GM19397 (cell line): ENCODE results near the gene COX14.

ENCODE experiments used
- ATAC-seq: cut with Tn5 transposase; IDR thresholded peaks from one replicate; pipeline ENCODE4 v1.9.1; 2021; ENCODE audit warnings: mild to moderate bottlenecking, moderate library complexity; ENCODE audit not compliant: unreplicated experiment

Gene COX14

GRCh38 chr12:50084775-50085614 is 27.0 kb upstream of the COX14 start, which contains the start of gene SMARCD1:
Gene SMARCD1 (plus strand): TSS chr12:50085342. CDS start chr12:50085370, 28 bp downstream.
- ATAC-seq: peak; percentile 93

GRCh38 chr12:50085615-50086072 is 26.4 kb upstream of the COX14 start:
- no peak for ATAC-seq

GRCh38 chr12:50086148-50086547 is 25.9 kb upstream of the COX14 start:
- ATAC-seq: no peak

GRCh38 chr12:50087151-50087550 is 24.9 kb upstream of the COX14 start:
- no peak for ATAC-seq

GRCh38 chr12:50087995-50088394 is 24.0 kb upstream of the COX14 start:
- ATAC-seq: no peak

- no peak for ATAC-seq
Observed at GRCh38 chr12:50088577-50089335, 23.3 kb upstream of the COX14 start.

GRCh38 chr12:50089730-50090129 is 22.3 kb upstream of the COX14 start:
- ATAC-seq: no peak

- no peak for ATAC-seq
Observed at GRCh38 chr12:50090391-50090790, 21.6 kb upstream of the COX14 start.

- no peak for ATAC-seq
Observed at GRCh38 chr12:50097952-50098351, 14.1 kb upstream of the COX14 start.

- no peak for ATAC-seq
Observed at GRCh38 chr12:50099302-50100008, 12.6 kb upstream of the COX14 start.

- ATAC-seq: no peak
Observed at GRCh38 chr12:50100561-50100960, 11.5 kb upstream of the COX14 start.

GRCh38 chr12:50101663-50102062 is 10.4 kb upstream of the COX14 start:
- no peak for ATAC-seq

- ATAC-seq: no peak
Observed at GRCh38 chr12:50102131-50102531, 9.9 kb upstream of the COX14 start.

- no peak for ATAC-seq
Observed at GRCh38 chr12:50102646-50103309, 9.3 kb upstream of the COX14 start.

GRCh38 chr12:50103351-50103750 is 8.7 kb upstream of the COX14 start:
- no peak for ATAC-seq

- no peak for ATAC-seq
Observed at GRCh38 chr12:50103767-50104321, 8.2 kb upstream of the COX14 start, which contains the start of gene GPD1. Gene GPD1 (plus strand): TSS chr12:50104008. CDS start chr12:50104051, 43 bp downstream.

- ATAC-seq: no peak
Observed at GRCh38 chr12:50104417-50105366, 7.3 kb upstream of the COX14 start.

- ATAC-seq: no peak
Observed at GRCh38 chr12:50105913-50106450, 6.1 kb upstream of the COX14 start.

GRCh38 chr12:50106907-50107306 is 5.1 kb upstream of the COX14 start:
- ATAC-seq: no peak
